Measurements from ENCODE around the gene ST6GALNAC5.

DNA sequence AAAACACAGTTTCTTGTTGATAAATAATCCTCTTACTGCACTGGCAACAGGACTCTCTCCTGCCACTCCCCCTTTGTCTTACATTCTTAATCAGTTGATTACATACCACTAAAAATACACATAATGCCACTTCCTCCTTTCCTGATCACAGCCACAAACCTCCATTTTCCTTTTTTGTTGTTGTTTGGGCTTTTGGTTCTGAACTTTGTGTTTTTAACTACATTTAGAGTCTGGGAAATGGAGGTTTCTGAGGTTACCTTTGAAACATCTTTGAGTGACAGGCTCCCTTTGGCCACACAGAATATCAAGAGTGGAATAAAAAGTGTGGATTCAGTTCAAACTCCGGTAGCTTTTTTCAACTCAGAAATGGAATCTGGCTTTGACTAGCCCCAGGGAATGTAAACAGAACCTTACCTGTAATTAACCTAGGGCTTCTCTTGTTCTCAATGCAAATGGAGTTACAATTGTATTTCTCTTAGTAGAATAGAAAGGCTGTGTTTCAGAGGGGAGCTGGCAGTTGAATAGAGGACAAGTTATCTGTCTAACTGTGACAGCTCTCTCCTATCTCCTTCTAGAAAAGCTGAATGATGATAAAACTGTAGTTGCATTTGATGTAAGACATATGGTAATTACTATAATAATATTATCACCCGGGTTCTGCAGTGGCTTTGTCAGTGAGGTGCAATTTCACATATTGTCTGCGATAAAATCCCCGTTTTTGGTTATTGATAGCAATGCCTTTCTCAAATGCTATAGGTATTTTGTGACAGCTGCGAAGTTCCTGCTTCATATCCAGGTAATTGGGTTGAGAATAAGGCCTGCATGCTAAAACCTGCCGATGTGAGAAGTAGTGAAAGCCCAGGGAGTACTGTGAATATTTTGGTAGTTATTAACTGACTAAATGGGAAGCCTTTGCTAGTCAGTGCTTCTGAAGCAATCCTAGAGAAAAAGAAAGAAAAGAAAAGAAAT lies 66.9 kb downstream of the ST6GALNAC5 start:
- TF ChIP-seq POLR2AphosphoS5 (IDR thresholded peaks at IDR 0.05; ENCODE audit: low read depth, low read length): no peak
- TF ChIP-seq, protein P1, sequence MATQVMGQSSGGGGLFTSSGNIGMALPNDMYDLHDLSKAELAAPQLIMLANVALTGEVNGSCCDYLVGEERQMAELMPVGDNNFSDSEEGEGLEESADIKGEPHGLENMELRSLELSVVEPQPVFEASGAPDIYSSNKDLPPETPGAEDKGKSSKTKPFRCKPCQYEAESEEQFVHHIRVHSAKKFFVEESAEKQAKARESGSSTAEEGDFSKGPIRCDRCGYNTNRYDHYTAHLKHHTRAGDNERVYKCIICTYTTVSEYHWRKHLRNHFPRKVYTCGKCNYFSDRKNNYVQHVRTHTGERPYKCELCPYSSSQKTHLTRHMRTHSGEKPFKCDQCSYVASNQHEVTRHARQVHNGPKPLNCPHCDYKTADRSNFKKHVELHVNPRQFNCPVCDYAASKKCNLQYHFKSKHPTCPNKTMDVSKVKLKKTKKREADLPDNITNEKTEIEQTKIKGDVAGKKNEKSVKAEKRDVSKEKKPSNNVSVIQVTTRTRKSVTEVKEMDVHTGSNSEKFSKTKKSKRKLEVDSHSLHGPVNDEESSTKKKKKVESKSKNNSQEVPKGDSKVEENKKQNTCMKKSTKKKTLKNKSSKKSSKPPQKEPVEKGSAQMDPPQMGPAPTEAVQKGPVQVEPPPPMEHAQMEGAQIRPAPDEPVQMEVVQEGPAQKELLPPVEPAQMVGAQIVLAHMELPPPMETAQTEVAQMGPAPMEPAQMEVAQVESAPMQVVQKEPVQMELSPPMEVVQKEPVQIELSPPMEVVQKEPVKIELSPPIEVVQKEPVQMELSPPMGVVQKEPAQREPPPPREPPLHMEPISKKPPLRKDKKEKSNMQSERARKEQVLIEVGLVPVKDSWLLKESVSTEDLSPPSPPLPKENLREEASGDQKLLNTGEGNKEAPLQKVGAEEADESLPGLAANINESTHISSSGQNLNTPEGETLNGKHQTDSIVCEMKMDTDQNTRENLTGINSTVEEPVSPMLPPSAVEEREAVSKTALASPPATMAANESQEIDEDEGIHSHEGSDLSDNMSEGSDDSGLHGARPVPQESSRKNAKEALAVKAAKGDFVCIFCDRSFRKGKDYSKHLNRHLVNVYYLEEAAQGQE (IDR thresholded peaks at IDR 0.05; ENCODE audit: insufficient read depth in 1 of 2, low read depth in 2 of 2, low read length in 2 of 2): no peak
- TF ChIP-seq FOXP2 (optimal IDR thresholded peaks at IDR 0.05; ENCODE audit: borderline replicate concordance, extremely low read depth, extremely low read length, insufficient read depth): no peak
- no peak for TF ChIP-seq TAF1 (IDR thresholded peaks at IDR 0.05; ENCODE audit: borderline replicate concordance, insufficient read depth, low read length)
